Measurements from ENCODE around the gene CAND2. TPM values are rescaled to one million over a fixed set of nuclear protein-coding genes. Genes with fewer than 3 reads are reported as not detected.
"Not testable (repeated sequence)": the region's sequence is repeated elsewhere in the genome, so short reads cannot be mapped to it uniquely, and the experiment has no call there.

The CAND2 gene
- total and polyA plus RNA-seq, 4 donors, result 0.38 to 1.6 (median 0.92) TPM

DNA sequence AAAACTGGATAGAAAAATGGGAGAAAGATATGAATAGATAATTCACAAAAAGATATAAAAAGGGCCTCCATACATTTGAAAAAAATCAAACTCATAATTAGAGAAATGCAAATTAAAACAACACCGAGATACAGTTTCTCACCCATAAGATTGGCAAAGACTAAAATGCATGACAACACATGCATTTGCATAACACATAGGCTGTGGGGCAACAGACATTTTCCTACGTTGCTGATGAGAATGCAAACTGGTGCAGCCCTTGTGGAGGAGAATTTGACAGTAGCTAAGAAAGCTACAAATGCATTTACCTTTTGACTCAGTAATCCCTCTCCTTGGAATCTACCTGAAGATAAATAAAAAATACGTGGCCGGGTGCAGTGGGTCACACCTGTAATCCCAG is 11.4 kb upstream of the CAND2 start:
- H3K27ac ChIP-seq (ENCODE audit: low read depth in 1 of 2, low read length in 2 of 2), result no peak overlapping the region
- TF ChIP-seq CTCF (IDR thresholded peaks at IDR 0.05; ENCODE audit: low read depth, low read length, missing input control) (no peak), JUND (IDR thresholded peaks at IDR 0.05) (no peak), RAD21 (IDR thresholded peaks at IDR 0.05) (no peak), HNF4A (conservative IDR thresholded peaks at IDR 0.05) (no peak), TAF1 (conservative IDR thresholded peaks at IDR 0.05) (no peak), NR2F2 (IDR thresholded peaks at IDR 0.05) (no peak), EGR1 (IDR thresholded peaks at IDR 0.05; ENCODE audit: low read depth in 2 of 2) (no peak), MAX (IDR thresholded peaks at IDR 0.05) (no peak), SP1 (IDR thresholded peaks at IDR 0.05) (no peak), YY1 (IDR thresholded peaks at IDR 0.05) (no peak), HNF4G (IDR thresholded peaks at IDR 0.05) (no peak), FOXA1 (IDR thresholded peaks at IDR 0.05) (no peak), REST (IDR thresholded peaks at IDR 0.05) (no peak), ZBTB33 (IDR thresholded peaks at IDR 0.05) (no peak), RXRA (IDR thresholded peaks at IDR 0.05) (no peak)
- TF ChIP-seq, protein P1, sequence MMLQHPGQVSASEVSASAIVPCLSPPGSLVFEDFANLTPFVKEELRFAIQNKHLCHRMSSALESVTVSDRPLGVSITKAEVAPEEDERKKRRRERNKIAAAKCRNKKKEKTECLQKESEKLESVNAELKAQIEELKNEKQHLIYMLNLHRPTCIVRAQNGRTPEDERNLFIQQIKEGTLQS (IDR thresholded peaks at IDR 0.05), result no peak
- H3K36me3 ChIP-seq (ENCODE audit: control insufficient read depth in 4 of 4, insufficient read depth in 3 of 4, low read depth in 1 of 4, low read length in 3 of 4), result no peaks in the 10 kb centered on the region
- H3K27me3 ChIP-seq (ENCODE audit: control insufficient read depth in 4 of 4, insufficient read depth in 4 of 4, low read length in 3 of 4), result no peaks in the 10 kb centered on the region
- no peaks in the 10 kb centered on the region for H3K9me3 ChIP-seq (ENCODE audit: control insufficient read depth in 4 of 4, low read length in 3 of 4)
- no peak overlapping the region for H3K4me3 ChIP-seq (ENCODE audit: low read depth in 1 of 3, low read length in 3 of 3)
- DNase-seq (ENCODE audit: low spot score), result no peak
- peaks cover 0 to 6% (median 2%) of the 10 kb centered on the region in 4 donors for H3K4me1 ChIP-seq (ENCODE audit: control insufficient read depth in 4 of 4, insufficient read depth in 4 of 4, low read length in 3 of 4)
- H3K9ac ChIP-seq (ENCODE audit: low read depth in 1 of 2, low read length in 2 of 2), result no peak overlapping the region
- WGBS, result 78% methylated on average over 4 of the region's 4 CpGs

DNA sequence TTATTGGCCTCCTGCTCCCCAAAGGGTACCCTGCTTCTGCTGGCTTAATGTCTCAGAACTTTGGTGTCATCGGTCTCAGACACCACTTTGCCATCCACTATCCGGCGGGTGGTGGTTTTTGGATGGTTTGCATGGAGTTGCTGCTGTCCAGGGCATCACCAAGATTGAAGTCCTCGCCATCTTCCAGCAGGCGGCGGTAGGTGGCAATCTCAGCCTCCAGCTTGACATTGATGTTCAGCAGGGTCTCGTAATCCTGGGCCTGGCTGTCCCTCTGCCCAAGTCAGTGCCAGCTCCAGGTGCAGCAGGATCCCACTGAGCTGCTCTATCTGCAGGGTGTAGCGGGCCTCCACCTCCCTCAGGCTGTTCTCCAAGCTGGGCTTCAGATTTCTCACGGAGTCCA is 9.1 kb upstream of the CAND2 start:
- not testable (repeated sequence) for H3K27ac ChIP-seq (ENCODE audit: low read depth in 1 of 2, low read length in 2 of 2); H3K36me3 ChIP-seq (ENCODE audit: control insufficient read depth in 4 of 4, insufficient read depth in 3 of 4, low read depth in 1 of 4, low read length in 3 of 4); H3K4me3 ChIP-seq (ENCODE audit: low read depth in 1 of 3, low read length in 3 of 3); H3K9ac ChIP-seq (ENCODE audit: low read depth in 1 of 2, low read length in 2 of 2); H3K4me1 ChIP-seq (ENCODE audit: control insufficient read depth in 4 of 4, insufficient read depth in 4 of 4, low read length in 3 of 4); H3K9me3 ChIP-seq (ENCODE audit: control insufficient read depth in 4 of 4, low read length in 3 of 4); H3K27me3 ChIP-seq (ENCODE audit: control insufficient read depth in 4 of 4, insufficient read depth in 4 of 4, low read length in 3 of 4)
- DNase-seq (ENCODE audit: low spot score), result peak; percentile 54
- WGBS, result 46% methylated on average over 9 of the region's 9 CpGs
- TF ChIP-seq RAD21 (IDR thresholded peaks at IDR 0.05), result peak; percentile 10 to 40
- TF ChIP-seq CTCF (IDR thresholded peaks at IDR 0.05; ENCODE audit: low read depth, low read length, missing input control), result peak; percentile 37

DNA sequence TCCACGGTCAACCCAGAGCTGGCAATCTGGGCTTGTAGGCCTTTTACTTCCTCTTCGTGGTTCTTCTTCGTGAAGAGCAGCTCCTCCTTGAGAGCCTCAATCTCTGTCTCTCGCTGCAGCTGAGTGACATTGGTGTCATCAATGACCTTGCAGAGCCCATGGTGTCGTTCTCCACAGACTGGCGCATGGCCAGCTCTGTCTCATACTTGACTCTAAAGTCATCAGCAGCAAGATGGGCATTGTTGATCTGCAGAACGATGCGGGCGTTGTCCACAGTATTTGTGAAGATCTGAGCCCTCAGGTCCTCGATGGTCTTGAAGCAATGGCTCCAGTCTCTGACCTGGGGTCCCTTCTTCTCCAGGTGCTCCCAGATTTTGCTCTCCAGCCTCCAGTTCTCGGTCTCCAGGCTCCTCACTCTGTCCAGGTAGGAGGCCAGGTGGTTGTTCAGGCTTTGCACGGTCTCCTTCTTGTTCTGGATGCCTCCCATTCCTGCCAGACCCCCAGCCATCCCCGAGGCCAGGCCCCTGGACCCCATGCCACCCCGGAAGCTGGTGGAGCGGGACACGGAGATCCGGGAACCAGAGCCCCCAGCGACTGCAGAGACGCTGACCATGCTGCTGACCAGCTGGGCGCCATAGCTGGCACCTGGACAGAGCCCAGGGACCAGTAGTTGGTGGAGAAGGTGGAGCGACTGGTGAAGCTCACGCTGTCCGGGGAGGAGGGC is 8.4 kb upstream of the CAND2 start:
- not testable (repeated sequence) for H3K9ac ChIP-seq (ENCODE audit: low read depth in 1 of 2, low read length in 2 of 2); H3K27ac ChIP-seq (ENCODE audit: low read depth in 1 of 2, low read length in 2 of 2); H3K36me3 ChIP-seq (ENCODE audit: control insufficient read depth in 4 of 4, insufficient read depth in 3 of 4, low read depth in 1 of 4, low read length in 3 of 4); H3K4me1 ChIP-seq (ENCODE audit: control insufficient read depth in 4 of 4, insufficient read depth in 4 of 4, low read length in 3 of 4); H3K4me3 ChIP-seq (ENCODE audit: low read depth in 1 of 3, low read length in 3 of 3); H3K27me3 ChIP-seq (ENCODE audit: control insufficient read depth in 4 of 4, insufficient read depth in 4 of 4, low read length in 3 of 4); H3K9me3 ChIP-seq (ENCODE audit: control insufficient read depth in 4 of 4, low read length in 3 of 4); DNase-seq (ENCODE audit: low spot score)
- WGBS, result 85% methylated on average over 23 of the region's 23 CpGs

Data from liver (tissue), 9 donors.